Stromal cell of bone marrow (primary cell): ENCODE measurements around the gene LANCL1.

Experiments used
- DNase-seq: peaks from one replicate; pipeline ENCODE4 v3.0.0-alpha.2; 2012; ENCODE audit warnings: low read depth

Gene LANCL1, protein sequence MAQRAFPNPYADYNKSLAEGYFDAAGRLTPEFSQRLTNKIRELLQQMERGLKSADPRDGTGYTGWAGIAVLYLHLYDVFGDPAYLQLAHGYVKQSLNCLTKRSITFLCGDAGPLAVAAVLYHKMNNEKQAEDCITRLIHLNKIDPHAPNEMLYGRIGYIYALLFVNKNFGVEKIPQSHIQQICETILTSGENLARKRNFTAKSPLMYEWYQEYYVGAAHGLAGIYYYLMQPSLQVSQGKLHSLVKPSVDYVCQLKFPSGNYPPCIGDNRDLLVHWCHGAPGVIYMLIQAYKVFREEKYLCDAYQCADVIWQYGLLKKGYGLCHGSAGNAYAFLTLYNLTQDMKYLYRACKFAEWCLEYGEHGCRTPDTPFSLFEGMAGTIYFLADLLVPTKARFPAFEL

DNA sequence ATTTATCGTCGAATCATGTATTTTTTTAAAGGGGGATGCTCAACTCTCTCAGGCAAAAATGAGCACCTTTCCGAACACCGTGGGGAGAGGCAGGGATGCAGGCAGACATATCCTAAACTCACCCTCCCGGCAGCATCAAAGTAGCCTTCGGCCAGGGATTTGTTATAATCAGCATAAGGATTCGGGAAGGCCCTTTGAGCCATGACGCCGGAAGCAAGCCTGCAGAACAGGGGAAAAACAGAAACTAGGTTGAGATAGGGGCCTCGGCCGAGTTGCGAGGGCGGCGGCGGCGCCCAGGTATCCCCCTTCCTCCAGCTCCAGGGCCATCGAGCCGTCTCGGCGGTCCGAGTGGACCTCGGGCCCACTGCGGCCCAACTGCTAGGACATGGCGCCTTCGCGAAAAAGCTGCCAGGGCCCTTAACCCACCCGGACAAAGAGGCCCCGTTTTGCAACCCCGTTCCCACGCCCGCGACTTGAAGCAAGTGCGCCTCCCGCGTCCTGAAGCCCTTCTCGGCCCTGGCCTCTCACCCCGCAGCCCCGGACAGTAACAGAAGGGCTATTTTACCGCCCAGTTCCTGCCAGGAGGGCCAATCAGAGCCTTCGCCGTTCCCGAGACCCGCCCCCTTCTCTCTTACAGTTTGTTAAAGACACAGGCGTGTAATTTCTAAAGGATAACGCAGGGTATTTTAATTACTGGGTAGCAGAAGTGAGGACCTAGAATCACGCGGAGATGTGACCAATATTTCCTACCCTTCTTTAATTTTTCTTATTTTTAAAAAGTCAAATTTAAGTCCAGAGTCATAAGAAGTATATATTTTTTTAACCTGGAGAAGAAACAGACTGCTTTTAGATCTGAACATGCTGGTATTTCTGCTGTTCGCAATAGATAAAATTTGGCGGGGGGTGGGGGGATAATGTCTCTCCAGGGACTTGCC, at the start of gene LANCL1:
Gene LANCL1 (minus strand): TSS at position 566 of the 935 bp plus-strand sequence. CDS start 363 bp downstream, at position 203.
- DNase-seq = peak; percentile 83

GRCh38 chr2:210524533-210524932, 48.0 kb upstream of the LANCL1 start:
- no peak for DNase-seq

GRCh38 chr2:210523650-210524289, 47.2 kb upstream of the LANCL1 start:
- no peak for DNase-seq

- no peak for DNase-seq
Measured at GRCh38 chr2:210522399-210522798, 45.8 kb upstream of the LANCL1 start.

DNA sequence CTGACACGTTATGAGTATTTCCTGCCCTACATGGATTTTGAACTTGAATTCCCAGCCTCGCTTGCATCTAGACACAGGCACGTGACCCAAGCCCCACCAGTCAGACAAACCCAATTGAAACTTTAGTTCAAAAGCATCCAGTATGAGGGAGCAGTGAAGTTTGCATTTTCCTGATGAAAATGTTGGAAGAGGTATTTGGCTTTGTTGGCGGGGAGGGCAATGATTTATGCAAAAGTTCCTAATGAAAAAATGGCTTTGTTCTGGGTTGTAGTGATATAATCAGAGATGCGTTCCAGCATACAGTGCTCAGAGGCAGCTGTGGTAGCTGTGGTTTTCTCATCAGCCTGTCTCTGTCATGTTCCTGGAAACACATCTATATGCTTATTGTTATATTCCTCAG, 43.0 kb upstream of the LANCL1 start:
- no peak for DNase-seq

GRCh38 chr2:210517264-210517663, 40.7 kb upstream of the LANCL1 start:
- DNase-seq = no peak

GRCh38 chr2:210515911-210516310, 39.4 kb upstream of the LANCL1 start:
- no peak for DNase-seq

DNA sequence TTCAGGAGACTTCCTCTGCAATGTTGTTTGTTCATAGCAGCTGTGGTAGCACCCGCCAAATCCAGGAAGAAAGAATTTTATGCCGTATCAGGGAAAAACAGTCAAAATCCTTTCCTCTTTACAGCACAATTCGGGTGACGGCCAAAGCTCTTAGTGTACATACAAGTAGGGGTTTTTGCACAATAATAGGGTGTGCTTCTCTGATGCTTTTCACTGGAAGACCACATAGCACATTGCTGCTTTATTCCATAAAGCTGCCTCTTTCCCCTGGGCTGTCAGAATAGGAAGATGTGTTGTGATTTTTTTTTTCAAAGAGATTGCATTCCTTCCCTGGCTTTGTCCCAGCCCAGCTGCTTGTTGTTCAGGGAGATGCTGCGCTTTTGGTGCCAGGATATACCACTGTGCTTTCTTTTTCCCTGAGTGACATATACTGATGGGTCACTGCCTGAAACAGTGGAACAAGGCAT, 27.2 kb upstream of the LANCL1 start:
- DNase-seq = no peak

GRCh38 chr2:210503001-210503623, 26.6 kb upstream of the LANCL1 start:
- peak; percentile 39 for DNase-seq

DNA sequence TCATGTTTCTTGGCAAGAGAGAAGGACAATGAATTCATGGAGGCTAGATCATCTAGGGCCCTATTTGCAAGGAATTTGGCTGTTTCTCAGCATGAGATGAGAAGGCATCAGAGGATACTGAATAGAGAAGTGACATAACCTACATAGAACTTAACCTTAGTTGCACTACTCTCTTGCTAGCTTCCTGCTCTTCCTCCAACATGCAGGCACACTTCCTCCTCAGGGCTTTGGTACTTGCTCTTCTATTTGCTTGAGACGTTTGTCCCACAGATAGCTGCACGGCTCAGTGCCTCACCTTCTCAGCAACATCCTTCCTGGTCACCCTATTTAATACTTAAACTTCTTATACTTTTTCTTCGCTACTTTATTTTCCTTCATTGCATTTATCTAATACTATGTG, 20.0 kb upstream of the LANCL1 start:
- DNase-seq = no peak

- DNase-seq = no peak
Measured at GRCh38 chr2:210493528-210493927, 17.0 kb upstream of the LANCL1 start.

GRCh38 chr2:210481601-210482175, 5.1 kb upstream of the LANCL1 start:
- no peak for DNase-seq

- no peak for DNase-seq
Measured at GRCh38 chr2:210480764-210481163, 4.2 kb upstream of the LANCL1 start.

DNA sequence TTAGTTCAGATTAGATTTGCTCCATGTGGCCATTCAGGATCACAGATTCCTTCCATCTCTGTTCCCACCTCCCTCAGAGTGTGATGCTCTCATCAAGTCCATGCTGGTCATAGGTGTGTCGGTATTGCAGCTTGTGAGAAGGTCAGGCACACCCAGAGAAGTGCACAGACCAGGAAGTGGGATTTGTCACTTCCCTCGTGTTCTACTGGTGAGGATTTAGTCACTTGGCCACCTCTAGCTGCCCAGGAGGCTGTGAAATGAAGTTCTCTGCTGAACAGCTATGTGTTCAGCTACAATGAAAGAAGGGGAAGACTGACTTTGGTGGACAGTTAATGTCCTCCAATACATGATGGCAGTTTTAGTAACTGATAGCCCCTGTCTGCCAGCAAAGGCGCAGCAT, 3.5 kb upstream of the LANCL1 start:
- DNase-seq = no peak

DNA sequence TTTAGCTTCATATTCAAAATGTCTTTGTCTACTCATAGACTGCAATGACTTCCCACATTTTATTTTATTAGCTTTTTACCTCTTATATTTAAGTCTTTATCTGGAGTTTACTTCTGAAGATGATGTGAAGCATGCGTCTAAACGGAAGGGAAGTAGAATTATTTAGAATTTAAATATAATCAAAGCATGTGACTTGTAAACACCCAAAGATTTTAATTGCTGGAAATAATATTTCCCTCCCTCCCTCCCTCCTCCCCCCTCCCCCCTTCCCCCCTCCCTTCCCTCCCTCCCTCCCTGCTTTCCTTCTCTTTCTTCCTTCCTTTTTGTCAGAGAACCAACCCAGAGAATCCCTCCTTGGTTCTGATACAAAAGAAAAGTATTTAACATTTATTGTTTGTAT, 2.1 kb upstream of the LANCL1 start:
- DNase-seq = no peak

GRCh38 chr2:210477496-210477895, 937 bp upstream of the LANCL1 start:
- peak; percentile 63 for DNase-seq

GRCh38 chr2:210475706-210476105, 853 bp downstream of the LANCL1 start:
- no peak for DNase-seq

- DNase-seq = no peak
Measured at GRCh38 chr2:210474776-210475175, 1.8 kb downstream of the LANCL1 start.

GRCh38 chr2:210461401-210461800, 15.2 kb downstream of the LANCL1 start:
- DNase-seq = no peak

GRCh38 chr2:210460322-210461227, 16.0 kb downstream of the LANCL1 start:
- no peak for DNase-seq
